Natural killer cell (primary cell): Measurements from ENCODE around the gene MTG1. TPM values are rescaled to one million over a fixed set of nuclear protein-coding genes. Genes with fewer than 3 reads are reported as not detected.

ENCODE experiments used
- ATAC-seq, 3 donors: fragments of 150-1000 bp in 2 of 3; fragments of 200-7000 bp in 1 of 3; cut with Tn5 transposase; 1 replicate in 1 of 3; 2 replicates in 2 of 3; pipeline ENCODE4 v1.10.0; 2021; ENCODE audit warnings: mild to moderate bottlenecking in 2 of 3, moderate library complexity in 2 of 3
- DNase-seq, 2 donors: peaks; one replicate each; pipeline versions ENCODE4 v3.0.0 to v3.0.0-alpha.2; 2013 to 2021; ENCODE audit warnings: mixed read lengths in 1 of 2
- H3K27ac ChIP-seq: one replicate; pipeline ENCODE4 v1.5.1; 2013; ENCODE audit warnings: mild to moderate bottlenecking, low read length
- H3K27me3 ChIP-seq: one replicate; pipeline ENCODE4 v1.6.1; 2013; ENCODE audit warnings: low read length; ENCODE audit not compliant: control insufficient read depth, insufficient read depth
- H3K36me3 ChIP-seq: one replicate; pipeline ENCODE4 v1.6.1; 2013; ENCODE audit warnings: low read length; ENCODE audit not compliant: control insufficient read depth, insufficient read depth
- H3K4me1 ChIP-seq: one replicate; pipeline ENCODE4 v1.6.1; 2013; ENCODE audit warnings: low read length; ENCODE audit not compliant: control insufficient read depth, insufficient read depth
- H3K4me3 ChIP-seq: one replicate; pipeline ENCODE4 v1.5.1; 2013; ENCODE audit warnings: low read length
- H3K9me3 ChIP-seq: one replicate; pipeline ENCODE4 v1.6.1; 2013; ENCODE audit warnings: low read length; ENCODE audit not compliant: control insufficient read depth, insufficient read depth
- H3K27ac Mint-ChIP-seq, 2 donors: one replicate each; pipeline ENCODE4 v1.8.0; 2022; ENCODE audit warnings: mild to moderate bottlenecking in 2 of 2, mixed read lengths in 2 of 2, moderate library complexity in 1 of 2
- H3K27me3 Mint-ChIP-seq, 2 donors: one replicate each; pipeline ENCODE4 v1.8.0; 2022; ENCODE audit warnings: low read depth in 2 of 2, mixed read lengths in 2 of 2
- H3K36me3 Mint-ChIP-seq: one replicate; pipeline ENCODE4 v1.8.0; 2022; ENCODE audit warnings: mixed read lengths
- H3K4me1 Mint-ChIP-seq, 2 donors: one replicate each; pipeline ENCODE4 v1.8.0; 2022; ENCODE audit warnings: mixed read lengths in 2 of 2
- H3K4me3 Mint-ChIP-seq: one replicate; pipeline ENCODE4 v1.8.0; 2022; ENCODE audit warnings: mild to moderate bottlenecking, moderate library complexity, mixed read lengths
- H3K9me3 Mint-ChIP-seq, 2 donors: one replicate each; pipeline ENCODE4 v1.8.0; 2022; ENCODE audit warnings: mixed read lengths in 2 of 2
- CTCF ChIP-seq: fragments of 200-600 bp; IDR thresholded peaks from one replicate; pipeline ENCODE4 v1.8.0; 2022; ENCODE audit warnings: antibody characterized with exemption
- WGBS: methylation state at CpG from one replicate; pipeline ENCODE4 v1.1.7; 2013; ENCODE audit warnings: missing lambda C conversion rate; ENCODE audit not compliant: insufficient coverage; 5-methylcytosine and 5-hydroxymethylcytosine counted together
- intact Hi-C: fragments of 100-400 bp; cut with micrococcal nuclease; formaldehyde crosslinking; loops from one replicate; pipeline ENCODE4 v1.14.2; 2022
- total RNA-seq, 4 donors: library from RNA; stranded (reverse); fragments of 120-200 nt in 1 of 4; gene quantifications; one replicate each; pipeline versions ENCODE4 v1.2.3 to v1.2.4, GENCODE V29; 2013 to 2022

The MTG1 gene
- total RNA-seq, 3 donors from 2014 or later (not counting 1 experiment from before 2014, with no cell fraction given), result 64.3 to 76.3 (median 67.1) TPM

- H3K4me3 ChIP-seq, result no peak overlapping the region
- no peak overlapping the region for H3K27ac Mint-ChIP-seq
- H3K36me3 Mint-ChIP-seq, result peaks cover 7% of the 10 kb centered on the region
- DNase-seq (no peak), ATAC-seq (no peak)
- no peaks in the 10 kb centered on the region for H3K9me3 ChIP-seq
- no peaks in the 10 kb centered on the region for H3K27me3 ChIP-seq
- H3K36me3 ChIP-seq, result no peaks in the 10 kb centered on the region
- TF ChIP-seq CTCF, result no peak
- no peak overlapping the region for H3K27ac ChIP-seq
- H3K4me3 Mint-ChIP-seq, result no peak overlapping the region
- WGBS, result 87% methylated on average over 7 of the region's 7 CpGs
- peaks cover 19 to 35% of the 10 kb centered on the region in 2 donors for H3K4me1 Mint-ChIP-seq
- no peaks in the 10 kb centered on the region for H3K9me3 Mint-ChIP-seq
- H3K27me3 Mint-ChIP-seq, result no peaks in the 10 kb centered on the region
- intact Hi-C loops, result no loop called here
- peaks cover 34% of the 10 kb centered on the region for H3K4me1 ChIP-seq
Measured at GRCh38 chr10:133471300-133472109, 77.5 kb downstream of the MTG1 start.

Other genes with a start within 250 kb of the MTG1 start
- 1 to 10 TPM in 2 of 3 donors, not detected in 1; 2.1 to 5.9 TPM for gene KNDC1, start 233.9 kb upstream of the MTG1 start, total RNA-seq
- gene UTF1, start 163.9 kb upstream of the MTG1 start, total RNA-seq, result under 1 TPM in 2 of 3 donors, not detected in 1; 0.31 to 0.33 TPM
- 1 to 10 TPM in 1 of 3 donors, under 1 TPM in 2; 0.48 to 4.1 (median 0.75) TPM for gene VENTX, start 156.3 kb upstream of the MTG1 start, total RNA-seq
- gene ADAM8, start 117.3 kb upstream of the MTG1 start, total RNA-seq, result 100 to 1,000 TPM; 357 to 682 (median 425) TPM
- 10 to 100 TPM; 74.3 to 81.8 (median 78.7) TPM for gene TUBGCP2, start 85.3 kb upstream of the MTG1 start, total RNA-seq
- gene ZNF511, start 85.2 kb upstream of the MTG1 start, total RNA-seq, result 10 to 100 TPM; 28.1 to 39.0 (median 32.4) TPM
- gene CALY, start 57.3 kb upstream of the MTG1 start, total RNA-seq, result not detected
- gene PRAP1, start 46.8 kb upstream of the MTG1 start, total RNA-seq, result not detected
- gene FUOM, start 36.1 kb upstream of the MTG1 start, total RNA-seq, result 1 to 10 TPM; 7.6 to 9.5 (median 7.9) TPM
- gene ECHS1, start 20.8 kb upstream of the MTG1 start, total RNA-seq, result 10 to 100 TPM; 17.7 to 21.3 (median 19.9) TPM
- 1 to 10 TPM; 4.2 to 5.8 (median 5.5) TPM for gene PAOX, start 14.9 kb upstream of the MTG1 start, total RNA-seq
- gene SPRN, start 30.5 kb downstream of the MTG1 start, total RNA-seq, result not detected
- 10 to 100 TPM in 1 of 3 donors, 1 to 10 TPM in 2; 8.6 to 13.8 (median 9.9) TPM for gene SCART1, start 59.8 kb downstream of the MTG1 start, total RNA-seq
- gene CYP2E1, start 133.2 kb downstream of the MTG1 start, total RNA-seq, result 1 to 10 TPM; 2.8 to 3.8 (median 2.9) TPM
- gene SYCE1, start 171.4 kb downstream of the MTG1 start, total RNA-seq, result under 1 TPM in 1 of 3 donors, not detected in 2; 0.82 TPM
- not detected for gene FRG2B, start 232.6 kb downstream of the MTG1 start, total RNA-seq